ENCODE data around the gene SPG7. TPM values are rescaled to one million over a fixed set of nuclear protein-coding genes. Genes with fewer than 3 reads are reported as not detected.
A peak's percentile ranks its signal among the peaks of the same experiment; 100 is the strongest.

The SPG7 gene
- total RNA-seq, 1 experiment from 2014 or later, result 160 TPM

DNA sequence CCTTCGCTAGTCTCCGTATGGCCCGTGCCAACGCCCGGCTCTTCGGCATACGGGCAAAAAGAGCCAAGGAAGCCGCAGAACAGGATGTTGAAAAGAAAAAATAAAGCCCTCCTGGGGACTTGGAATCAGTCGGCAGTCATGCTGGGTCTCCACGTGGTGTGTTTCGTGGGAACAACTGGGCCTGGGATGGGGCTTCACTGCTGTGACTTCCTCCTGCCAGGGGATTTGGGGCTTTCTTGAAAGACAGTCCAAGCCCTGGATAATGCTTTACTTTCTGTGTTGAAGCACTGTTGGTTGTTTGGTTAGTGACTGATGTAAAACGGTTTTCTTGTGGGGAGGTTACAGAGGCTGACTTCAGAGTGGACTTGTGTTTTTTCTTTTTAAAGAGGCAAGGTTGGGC is 54.7 kb downstream of the SPG7 start:
- peaks cover 43% of the 10 kb centered on the region for H3K79me2 ChIP-seq (ENCODE audit: low read depth)
- no TSS peak for BruUV-seq (replicated peaks)
- ChIA-PET POLR2A (ENCODE audit: unreplicated experiment) (no interaction called here), CTCF (no interaction called here)
- H4K20me1 ChIP-seq (ENCODE audit: insufficient read depth), result peaks cover 49% of the 10 kb centered on the region
- no peaks in the 10 kb centered on the region for H3K9me3 ChIP-seq (ENCODE audit: insufficient read depth, low read depth)
- H2AFZ ChIP-seq, result no peak overlapping the region
- peak overlapping the region; percentile 98 for H3K4me2 ChIP-seq
- H3K27me3 ChIP-seq (ENCODE audit: insufficient read depth, low read depth), result no peaks in the 10 kb centered on the region
- H3K4me3 ChIP-seq, result peak overlapping the region; percentile 92
- TF ChIP-seq, protein P1, sequence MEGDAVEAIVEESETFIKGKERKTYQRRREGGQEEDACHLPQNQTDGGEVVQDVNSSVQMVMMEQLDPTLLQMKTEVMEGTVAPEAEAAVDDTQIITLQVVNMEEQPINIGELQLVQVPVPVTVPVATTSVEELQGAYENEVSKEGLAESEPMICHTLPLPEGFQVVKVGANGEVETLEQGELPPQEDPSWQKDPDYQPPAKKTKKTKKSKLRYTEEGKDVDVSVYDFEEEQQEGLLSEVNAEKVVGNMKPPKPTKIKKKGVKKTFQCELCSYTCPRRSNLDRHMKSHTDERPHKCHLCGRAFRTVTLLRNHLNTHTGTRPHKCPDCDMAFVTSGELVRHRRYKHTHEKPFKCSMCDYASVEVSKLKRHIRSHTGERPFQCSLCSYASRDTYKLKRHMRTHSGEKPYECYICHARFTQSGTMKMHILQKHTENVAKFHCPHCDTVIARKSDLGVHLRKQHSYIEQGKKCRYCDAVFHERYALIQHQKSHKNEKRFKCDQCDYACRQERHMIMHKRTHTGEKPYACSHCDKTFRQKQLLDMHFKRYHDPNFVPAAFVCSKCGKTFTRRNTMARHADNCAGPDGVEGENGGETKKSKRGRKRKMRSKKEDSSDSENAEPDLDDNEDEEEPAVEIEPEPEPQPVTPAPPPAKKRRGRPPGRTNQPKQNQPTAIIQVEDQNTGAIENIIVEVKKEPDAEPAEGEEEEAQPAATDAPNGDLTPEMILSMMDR (conservative IDR thresholded peaks at IDR 0.05), result no peak
- no peak for TF ChIP-seq EZH2 (IDR thresholded peaks at IDR 0.05; ENCODE audit: low read depth)
- peak overlapping the region; percentile 96 for H3K27ac ChIP-seq
- peaks cover 33% of the 10 kb centered on the region for H3K36me3 ChIP-seq (ENCODE audit: low read depth)
- peaks cover 56% of the 10 kb centered on the region for H3K4me1 ChIP-seq (replicated peaks; ENCODE audit: insufficient read depth)
- H3K9me2 ChIP-seq (ENCODE audit: insufficient read depth), result no peaks in the 10 kb centered on the region
- DNase-seq, result no peak
- intact Hi-C loops (cut with micrococcal nuclease; ENCODE audit: unreplicated experiment), result loop anchor here (5.0 kb wide), 3 partner anchors 56 to 241 kb away; partner anchors contain the start of genes ANKRD11 and SPG7
- peaks cover 84% of the 10 kb centered on the region for H3F3A ChIP-seq (ENCODE audit: insufficient read depth, low read depth)

DNA sequence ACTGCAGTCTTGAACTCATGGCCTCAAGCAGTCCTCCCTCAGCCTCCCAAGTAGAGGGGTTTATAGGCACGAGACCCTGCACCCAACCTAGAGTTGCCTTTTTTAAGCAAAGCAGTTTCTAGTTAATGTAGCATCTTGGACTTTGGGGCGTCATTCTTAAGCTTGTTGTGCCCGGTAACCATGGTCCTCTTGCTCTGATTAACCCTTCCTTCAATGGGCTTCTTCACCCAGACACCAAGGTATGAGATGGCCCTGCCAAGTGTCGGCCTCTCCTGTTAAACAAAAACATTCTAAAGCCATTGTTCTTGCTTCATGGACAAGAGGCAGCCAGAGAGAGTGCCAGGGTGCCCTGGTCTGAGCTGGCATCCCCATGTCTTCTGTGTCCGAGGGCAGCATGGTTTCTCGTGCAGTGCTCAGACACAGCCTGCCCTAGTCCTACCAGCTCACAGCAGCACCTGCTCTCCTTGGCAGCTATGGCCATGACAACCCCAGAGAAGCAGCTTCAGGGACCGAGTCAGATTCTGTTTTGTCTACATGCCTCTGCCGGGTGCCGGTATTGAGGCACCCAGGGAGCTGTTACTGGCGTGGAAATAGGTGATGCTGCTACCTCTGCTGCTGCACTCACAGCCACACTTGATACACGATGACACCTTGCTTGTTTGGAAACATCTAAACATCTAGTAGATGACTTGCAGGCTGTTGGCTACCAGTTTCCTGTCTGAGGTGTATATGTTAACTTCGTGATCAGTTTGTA is 55.6 kb downstream of the SPG7 start:
- DNase-seq, result peak in 1 of 2 experiments; percentile 35
- POLR2A ChIA-PET (ENCODE audit: unreplicated experiment), result interaction anchor here (0.7 kb wide), 2 partner anchors 136 to 346 kb away, joined by 4 read pairs; partner anchors contain the start of gene ZNF778
- BruUV-seq (replicated peaks), result no TSS peak

More for the DNA sequence above, 55.6 kb downstream of the SPG7 start:
- peak overlapping the region; percentile 70 for H3K27ac ChIP-seq
- H3K36me3 ChIP-seq (ENCODE audit: low read depth), result peaks cover 33% of the 10 kb centered on the region
- H3K27me3 ChIP-seq (ENCODE audit: insufficient read depth, low read depth), result no peaks in the 10 kb centered on the region
- no peaks in the 10 kb centered on the region for H3K9me2 ChIP-seq (ENCODE audit: insufficient read depth)
- H4K20me1 ChIP-seq (ENCODE audit: insufficient read depth), result peaks cover 49% of the 10 kb centered on the region
- intact Hi-C loops (cut with micrococcal nuclease; ENCODE audit: unreplicated experiment), result loop anchor here (5.0 kb wide), 3 partner anchors 57 to 242 kb away; partner anchors contain the start of genes ANKRD11 and SPG7
- H3K4me2 ChIP-seq, result peak overlapping the region; percentile 98
- peak overlapping the region; percentile 92; the same call in 1 of the 2 replicates for H3K4me3 ChIP-seq
- H3F3A ChIP-seq (ENCODE audit: insufficient read depth, low read depth), result peaks cover 79% of the 10 kb centered on the region
- CTCF ChIA-PET, result interaction anchor here (0.7 kb wide), 1 partner anchor 68 kb away, joined by 3 read pairs; no protein-coding TSS in a partner anchor
- peaks cover 41% of the 10 kb centered on the region for H3K79me2 ChIP-seq (ENCODE audit: low read depth)
- no peak overlapping the region for H2AFZ ChIP-seq
- no peaks in the 10 kb centered on the region for H3K9me3 ChIP-seq (ENCODE audit: insufficient read depth, low read depth)
- TF ChIP-seq, protein P1 (conservative IDR thresholded peaks at IDR 0.05), result no peak
- TF ChIP-seq EZH2 (IDR thresholded peaks at IDR 0.05; ENCODE audit: low read depth), result no peak
- peaks cover 50% of the 10 kb centered on the region for H3K4me1 ChIP-seq (replicated peaks; ENCODE audit: insufficient read depth)

Measured in PC-9 (cell line).